Stimulated activated CD8-positive, alpha-beta memory T cell treated with anti-CD3 and anti-CD28 coated beads, Interleukin-4, amount 100 ng/mL, for 4 hours (primary cell): ENCODE data around the gene LYZL1.
"Not testable (repeated sequence)": the region's sequence is repeated elsewhere in the genome, so short reads cannot be mapped to it uniquely, and the experiment has no call there.

ENCODE experiments used
- DNase-seq, 2 donors: peaks; one replicate each; pipeline ENCODE4 v3.0.0-alpha.2; 2020; ENCODE audit warnings: low read depth in 2 of 2, low spot score in 1 of 2

The LYZL1 gene

GRCh38 chr10:29304995-29305335, 16.1 kb downstream of the LYZL1 start:
- DNase-seq, result no peak

- DNase-seq, result no peak
Observed at GRCh38 chr10:29306688-29307087, 17.8 kb downstream of the LYZL1 start.

- not testable (repeated sequence) for DNase-seq
Observed at GRCh38 chr10:29308142-29308541, 19.3 kb downstream of the LYZL1 start.

GRCh38 chr10:29309465-29309864, 20.6 kb downstream of the LYZL1 start:
- no peak for DNase-seq

GRCh38 chr10:29310463-29310862, 21.6 kb downstream of the LYZL1 start:
- not testable (repeated sequence) for DNase-seq

- no peak for DNase-seq
Observed at GRCh38 chr10:29313071-29313470, 24.2 kb downstream of the LYZL1 start.

- DNase-seq, result no peak
Observed at GRCh38 chr10:29314726-29315125, 25.9 kb downstream of the LYZL1 start.

GRCh38 chr10:29315814-29316213, 26.9 kb downstream of the LYZL1 start:
- no peak for DNase-seq

- DNase-seq, result no peak
Observed at GRCh38 chr10:29316308-29317026, 27.6 kb downstream of the LYZL1 start.

- no peak for DNase-seq
Observed at GRCh38 chr10:29317027-29317420, 28.2 kb downstream of the LYZL1 start.

- DNase-seq, result no peak
Observed at GRCh38 chr10:29317423-29318021, 28.7 kb downstream of the LYZL1 start.

GRCh38 chr10:29318141-29319071, 29.5 kb downstream of the LYZL1 start:
- DNase-seq, result not testable (repeated sequence)

GRCh38 chr10:29319205-29319781, 30.4 kb downstream of the LYZL1 start:
- DNase-seq, result no peak

GRCh38 chr10:29320680-29321121, 31.8 kb downstream of the LYZL1 start:
- DNase-seq, result not testable (repeated sequence)

GRCh38 chr10:29321656-29322055, 32.8 kb downstream of the LYZL1 start:
- DNase-seq, result no peak

GRCh38 chr10:29322918-29323317, 34.0 kb downstream of the LYZL1 start:
- no peak for DNase-seq

GRCh38 chr10:29323367-29323766, 34.5 kb downstream of the LYZL1 start:
- DNase-seq, result no peak

- DNase-seq, result no peak
Observed at GRCh38 chr10:29324220-29324841, 35.5 kb downstream of the LYZL1 start.

GRCh38 chr10:29326299-29326698, 37.4 kb downstream of the LYZL1 start:
- no peak for DNase-seq

- DNase-seq, result no peak
Observed at GRCh38 chr10:29326886-29327745, 38.2 kb downstream of the LYZL1 start.
